ENCODE results near the gene RASGEF1C.

The RASGEF1C gene

GRCh38 chr5:180086816-180087399 is 122.1 kb downstream of the RASGEF1C start:
- H3K4me2 ChIP-seq: no peak overlapping the region
- H3K36me3 ChIP-seq (ENCODE audit: insufficient read depth): no peaks in the 10 kb centered on the region
- H4K20me1 ChIP-seq (ENCODE audit: insufficient read depth): no peaks in the 10 kb centered on the region
- H3K9ac ChIP-seq: no peak overlapping the region
- no peak overlapping the region for H3K27ac ChIP-seq
- no peak overlapping the region for H2AFZ ChIP-seq (ENCODE audit: low read depth)
- H3K79me2 ChIP-seq (ENCODE audit: insufficient read depth, low read depth): no peaks in the 10 kb centered on the region
- no peak for TF ChIP-seq CTCF (conservative IDR thresholded peaks at IDR 0.05; ENCODE audit: low read depth, low read length)
- H3K4me3 ChIP-seq (IDR thresholded peaks at IDR 0.05; ENCODE audit: insufficient read depth, low read depth, low read length): no peak overlapping the region
- H3K4me1 ChIP-seq (ENCODE audit: low read depth, poor library complexity, severe bottlenecking): peaks cover 3% of the 10 kb centered on the region
- H3K27me3 ChIP-seq (ENCODE audit: insufficient read depth, low read depth): no peaks in the 10 kb centered on the region

GRCh38 chr5:180085837-180086236 is 123.2 kb downstream of the RASGEF1C start:
- Histone ChIP-seq H4K20me1 (ENCODE audit: insufficient read depth) (no peaks in the 10 kb centered on the region), H3K27me3 (ENCODE audit: insufficient read depth, low read depth) (no peaks in the 10 kb centered on the region), H3K4me2 (no peak overlapping the region), H2AFZ (ENCODE audit: low read depth) (no peak overlapping the region), H3K79me2 (ENCODE audit: insufficient read depth, low read depth) (no peaks in the 10 kb centered on the region), H3K36me3 (ENCODE audit: insufficient read depth) (no peaks in the 10 kb centered on the region), H3K4me1 (ENCODE audit: low read depth, poor library complexity, severe bottlenecking) (peaks cover 3% of the 10 kb centered on the region), H3K4me3 (IDR thresholded peaks at IDR 0.05; ENCODE audit: insufficient read depth, low read depth, low read length) (no peak overlapping the region), H3K9ac (no peak overlapping the region), H3K27ac (no peak overlapping the region)
- TF ChIP-seq CTCF (conservative IDR thresholded peaks at IDR 0.05; ENCODE audit: low read depth, low read length): no peak

DNA sequence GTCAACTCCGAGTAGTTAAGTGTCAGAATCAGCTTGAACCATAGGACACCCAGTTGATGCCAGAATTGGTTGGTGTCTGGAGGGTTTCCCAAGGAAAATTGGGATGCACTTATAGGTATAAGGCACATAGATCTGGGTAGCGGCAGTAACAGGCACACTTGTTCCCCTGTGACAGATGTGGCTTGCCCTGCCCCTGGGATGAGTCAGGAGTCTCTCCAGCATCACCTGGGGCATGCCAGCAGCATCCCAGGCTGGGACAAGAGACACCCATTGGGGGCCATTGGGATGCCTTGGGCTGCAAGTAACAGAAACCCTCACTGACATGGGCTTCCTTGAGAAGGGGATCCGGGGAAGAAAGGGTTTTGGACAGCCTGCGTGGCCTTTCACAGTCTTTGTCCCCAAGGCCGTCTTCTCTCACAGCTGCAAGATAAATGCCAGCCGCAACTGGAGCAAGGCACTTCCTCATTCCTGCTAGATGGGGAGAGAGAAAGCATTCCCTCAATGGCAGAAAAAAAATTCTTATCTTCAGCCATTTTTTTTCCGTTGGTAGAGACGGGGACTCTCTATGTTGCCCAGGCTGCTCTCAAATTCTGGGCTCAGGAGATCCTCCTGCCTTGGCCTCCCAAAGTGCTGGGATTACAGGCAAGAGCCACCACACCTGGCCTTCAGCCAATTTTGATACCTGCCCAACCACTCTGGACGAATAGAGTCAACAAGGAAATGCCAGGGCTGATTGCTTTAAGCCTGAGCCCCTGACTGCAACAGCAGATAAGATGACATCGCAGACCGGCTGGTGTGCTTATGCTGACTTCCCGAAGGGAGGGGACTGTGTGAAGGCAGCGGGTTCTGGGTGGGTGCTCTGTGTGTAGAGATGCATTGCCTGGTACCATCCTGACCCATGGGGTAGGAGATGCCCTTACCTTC is 124.1 kb downstream of the RASGEF1C start:
- H3K79me2 ChIP-seq (ENCODE audit: insufficient read depth, low read depth): no peaks in the 10 kb centered on the region
- H3K36me3 ChIP-seq (ENCODE audit: insufficient read depth): no peaks in the 10 kb centered on the region
- H4K20me1 ChIP-seq (ENCODE audit: insufficient read depth): no peaks in the 10 kb centered on the region
- no peaks in the 10 kb centered on the region for H3K27me3 ChIP-seq (ENCODE audit: insufficient read depth, low read depth)
- peaks cover 3% of the 10 kb centered on the region for H3K4me1 ChIP-seq (ENCODE audit: low read depth, poor library complexity, severe bottlenecking)
- H3K4me2 ChIP-seq: no peak overlapping the region
- no peak overlapping the region for H3K27ac ChIP-seq
- H3K4me3 ChIP-seq (IDR thresholded peaks at IDR 0.05; ENCODE audit: insufficient read depth, low read depth, low read length): no peak overlapping the region
- TF ChIP-seq CTCF (conservative IDR thresholded peaks at IDR 0.05; ENCODE audit: low read depth, low read length): no peak
- H3K9ac ChIP-seq: no peak overlapping the region
- no peak overlapping the region for H2AFZ ChIP-seq (ENCODE audit: low read depth)

- H4K20me1 ChIP-seq (ENCODE audit: insufficient read depth): no peaks in the 10 kb centered on the region
- no peaks in the 10 kb centered on the region for H3K36me3 ChIP-seq (ENCODE audit: insufficient read depth)
- H3K27me3 ChIP-seq (ENCODE audit: insufficient read depth, low read depth): no peaks in the 10 kb centered on the region
- H3K79me2 ChIP-seq (ENCODE audit: insufficient read depth, low read depth): no peaks in the 10 kb centered on the region
- peaks cover 3% of the 10 kb centered on the region for H3K4me1 ChIP-seq (ENCODE audit: low read depth, poor library complexity, severe bottlenecking)
- TF ChIP-seq CTCF (conservative IDR thresholded peaks at IDR 0.05; ENCODE audit: low read depth, low read length): no peak
- no peak overlapping the region for H2AFZ ChIP-seq (ENCODE audit: low read depth)
- no peak overlapping the region for H3K4me2 ChIP-seq
- H3K27ac ChIP-seq: no peak overlapping the region
- no peak overlapping the region for H3K9ac ChIP-seq
- no peak overlapping the region for H3K4me3 ChIP-seq (IDR thresholded peaks at IDR 0.05; ENCODE audit: insufficient read depth, low read depth, low read length)
Measured at GRCh38 chr5:180083529-180084060, 125.4 kb downstream of the RASGEF1C start.

Measured in KMS-11 (cell line).